Body of pancreas (tissue), 4 donors: ENCODE data around the gene IZUMO4.

Experiments
- CTCF ChIP-seq, 7 experiments: fragments of 450-650 bp in 4 of 7; fragments of 200-600 bp in 3 of 7; sonication (generic) in 3 of 7; IDR thresholded peaks; one replicate each; pipeline ENCODE4 v1.5.1; 2016 to 2019; ENCODE audit warnings: antibody characterized with exemption in 7 of 7
- POLR2A ChIP-seq, 3 donors: fragments of 450-650 bp; IDR thresholded peaks; one replicate each; pipeline ENCODE4 v1.6.1; 2016; ENCODE audit warnings: antibody characterized with exemption in 3 of 3, mild to moderate bottlenecking in 2 of 3

- TF ChIP-seq POLR2A (IDR thresholded peaks at IDR 0.05), result peak; percentile 48 to 76 (median 69)
- TF ChIP-seq CTCF (IDR thresholded peaks at IDR 0.05), result peak in 5 of 7 experiments; percentile 22 to 57 (median 52)
These were observed at the start of gene IZUMO4 for GRCh38 chr19:2096480-2097202.
